ENCODE results near the gene GOLIM4.

The GOLIM4 gene

GRCh38 chr3:168117853-168118313 is 22.2 kb upstream of the GOLIM4 start:
- DNase-seq: peak in 1 of 2 experiments; percentile 10
- TF ChIP-seq GATA1 (IDR thresholded peaks at IDR 0.05; ENCODE audit: low read depth, low read length) (no peak), POLR2A (IDR thresholded peaks at IDR 0.05; ENCODE audit: low read length) (no peak)

DNA sequence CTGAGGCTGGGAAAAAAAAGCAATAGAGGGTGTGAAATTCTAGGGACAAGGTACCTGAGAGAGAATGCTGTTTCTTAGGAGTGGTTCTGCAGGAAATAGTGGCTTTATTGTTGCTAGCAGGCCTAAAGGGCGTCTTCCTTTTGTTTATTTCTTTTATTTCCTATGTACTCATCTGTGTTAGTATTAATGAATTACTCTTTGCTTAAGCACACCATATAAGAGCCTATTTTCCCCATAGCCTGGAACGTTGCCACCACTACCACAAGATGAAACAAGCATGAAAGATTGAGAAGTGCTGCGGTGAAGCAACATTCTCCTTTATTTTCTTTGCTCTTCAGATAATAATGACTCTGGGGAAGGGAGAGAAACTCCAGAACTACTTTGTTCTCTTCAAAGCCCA is 21.3 kb upstream of the GOLIM4 start:
- TF ChIP-seq POLR2A (IDR thresholded peaks at IDR 0.05; ENCODE audit: low read length) (no peak), GATA1 (IDR thresholded peaks at IDR 0.05; ENCODE audit: low read depth, low read length) (no peak)
- peak; percentile 16 to 38 for DNase-seq

GRCh38 chr3:168116279-168116678 is 20.6 kb upstream of the GOLIM4 start:
- peak; percentile 81 for TF ChIP-seq POLR2A (IDR thresholded peaks at IDR 0.05; ENCODE audit: low read length)
- TF ChIP-seq GATA1 (IDR thresholded peaks at IDR 0.05; ENCODE audit: low read depth, low read length): no peak
- DNase-seq: peak; percentile 89 to 97

DNA sequence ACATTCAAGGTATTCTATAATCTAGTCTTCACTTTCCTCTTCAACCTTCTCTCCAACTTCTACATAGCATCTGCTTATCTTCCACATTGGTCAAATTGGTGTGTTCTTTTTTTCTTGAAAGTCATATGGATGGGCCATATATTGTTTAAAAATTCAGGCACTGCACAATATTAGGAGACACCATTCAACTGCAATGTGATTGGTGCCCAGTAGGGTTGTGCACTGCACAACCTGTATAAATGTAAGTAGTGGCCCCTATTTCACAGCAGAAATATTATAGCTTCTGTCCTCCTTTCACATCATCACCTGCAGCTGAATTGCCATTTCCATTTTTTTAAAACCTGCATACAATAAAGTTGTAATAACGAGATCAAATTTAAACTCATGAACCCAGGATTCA is 18.1 kb upstream of the GOLIM4 start:
- DNase-seq: no peak
- TF ChIP-seq POLR2A (IDR thresholded peaks at IDR 0.05; ENCODE audit: low read length) (no peak), GATA1 (IDR thresholded peaks at IDR 0.05; ENCODE audit: low read depth, low read length) (no peak)

- TF ChIP-seq POLR2A (IDR thresholded peaks at IDR 0.05; ENCODE audit: low read length) (no peak), GATA1 (IDR thresholded peaks at IDR 0.05; ENCODE audit: low read depth, low read length) (no peak)
Measured at GRCh38 chr3:168112894-168113293, 17.2 kb upstream of the GOLIM4 start.

DNA sequence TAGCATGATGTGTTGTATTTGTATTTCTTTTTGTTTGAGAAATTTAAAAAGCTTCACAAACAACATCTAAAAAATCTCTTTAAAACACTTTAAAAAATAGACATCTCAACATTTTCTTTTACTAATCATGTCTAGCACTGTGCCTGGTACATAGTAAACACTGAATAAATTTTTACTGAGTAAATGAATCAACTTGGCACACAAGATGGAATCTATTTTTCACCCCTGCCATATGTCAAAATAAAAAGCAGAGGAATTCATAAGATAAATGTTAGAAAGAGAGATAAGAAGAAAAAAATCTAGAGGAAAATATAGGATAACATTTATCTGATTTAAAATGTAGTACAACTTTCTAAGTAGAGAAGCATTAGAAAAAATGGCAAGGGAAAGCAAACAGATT is 8.6 kb upstream of the GOLIM4 start:
- TF ChIP-seq POLR2A (IDR thresholded peaks at IDR 0.05; ENCODE audit: low read length) (no peak), GATA1 (IDR thresholded peaks at IDR 0.05; ENCODE audit: low read depth, low read length) (no peak)
- DNase-seq: no peak

More at GRCh38 chr3:168112894-168113293, 17.2 kb upstream of the GOLIM4 start:
- DNase-seq: no peak

- TF ChIP-seq GATA1 (IDR thresholded peaks at IDR 0.05; ENCODE audit: low read depth, low read length): no peak
- no peak for TF ChIP-seq POLR2A (IDR thresholded peaks at IDR 0.05; ENCODE audit: low read length)
- DNase-seq: no peak
Measured at GRCh38 chr3:168102735-168103410, 7.1 kb upstream of the GOLIM4 start.

DNA sequence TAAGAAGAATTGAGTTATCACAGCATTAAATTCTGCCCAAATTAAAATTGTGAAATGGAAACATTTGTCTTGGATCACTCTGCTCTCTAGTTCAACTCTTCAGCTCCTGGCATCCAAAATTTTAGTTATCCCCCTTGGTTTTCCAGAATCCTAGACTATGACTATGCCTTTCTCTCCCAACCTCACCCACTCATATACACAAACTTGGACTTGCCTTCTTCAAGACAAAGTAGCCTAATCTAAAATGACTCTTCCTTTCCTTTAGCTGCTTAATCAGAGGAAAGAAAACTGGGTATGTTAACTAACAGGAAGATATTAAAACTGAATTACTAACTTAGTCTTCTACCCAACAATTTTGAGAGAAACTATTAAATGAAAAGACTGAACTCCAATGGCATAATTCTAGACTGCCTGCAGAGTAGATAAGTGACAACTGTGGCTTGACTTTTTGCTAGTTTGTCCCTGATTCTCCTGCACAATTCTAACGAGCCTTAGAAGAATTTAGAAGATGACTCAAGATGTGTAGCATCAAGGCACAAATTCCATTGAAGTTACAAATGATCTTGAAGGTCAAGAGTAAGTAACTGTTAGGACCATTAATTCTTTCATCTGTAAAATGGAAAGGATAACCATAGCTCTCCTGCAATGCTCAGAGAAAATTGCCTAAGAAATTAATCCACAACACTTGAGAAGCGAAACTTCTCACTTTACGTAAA is 5.2 kb upstream of the GOLIM4 start:
- TF ChIP-seq GATA1 (IDR thresholded peaks at IDR 0.05; ENCODE audit: low read depth, low read length) (no peak), POLR2A (IDR thresholded peaks at IDR 0.05; ENCODE audit: low read length) (no peak)
- DNase-seq: no peak

- no peak for TF ChIP-seq GATA1 (IDR thresholded peaks at IDR 0.05; ENCODE audit: low read depth, low read length)
- no peak for DNase-seq
Measured at GRCh38 chr3:168097381-168097780, 1.7 kb upstream of the GOLIM4 start.

DNA sequence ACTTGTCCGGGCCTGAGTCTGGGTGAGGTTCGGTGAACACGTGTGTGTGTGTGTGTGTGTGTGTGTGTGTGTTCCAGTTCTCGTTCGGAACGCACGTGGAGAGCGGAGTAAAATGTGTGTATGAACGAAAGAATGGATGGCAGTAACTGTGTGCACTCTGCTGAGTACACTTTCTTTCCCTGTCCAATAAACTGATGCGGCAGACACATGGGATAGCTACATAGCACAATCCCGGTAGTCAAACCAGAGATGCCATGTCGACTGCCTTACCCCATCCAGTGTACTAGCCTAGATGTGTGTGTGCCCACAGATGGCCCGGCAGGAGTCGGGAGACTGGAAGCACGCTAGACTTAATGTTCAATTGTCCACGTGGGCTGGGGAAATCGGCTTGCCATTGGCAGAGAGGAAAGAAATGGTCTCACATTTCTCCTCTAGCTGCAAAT is 507 bp upstream of the GOLIM4 start:
- peak in 1 of 2 experiments; percentile 87 for DNase-seq
- TF ChIP-seq POLR2A (IDR thresholded peaks at IDR 0.05; ENCODE audit: low read length): peak; percentile 41
- TF ChIP-seq GATA1 (IDR thresholded peaks at IDR 0.05; ENCODE audit: low read depth, low read length): no peak

DNA sequence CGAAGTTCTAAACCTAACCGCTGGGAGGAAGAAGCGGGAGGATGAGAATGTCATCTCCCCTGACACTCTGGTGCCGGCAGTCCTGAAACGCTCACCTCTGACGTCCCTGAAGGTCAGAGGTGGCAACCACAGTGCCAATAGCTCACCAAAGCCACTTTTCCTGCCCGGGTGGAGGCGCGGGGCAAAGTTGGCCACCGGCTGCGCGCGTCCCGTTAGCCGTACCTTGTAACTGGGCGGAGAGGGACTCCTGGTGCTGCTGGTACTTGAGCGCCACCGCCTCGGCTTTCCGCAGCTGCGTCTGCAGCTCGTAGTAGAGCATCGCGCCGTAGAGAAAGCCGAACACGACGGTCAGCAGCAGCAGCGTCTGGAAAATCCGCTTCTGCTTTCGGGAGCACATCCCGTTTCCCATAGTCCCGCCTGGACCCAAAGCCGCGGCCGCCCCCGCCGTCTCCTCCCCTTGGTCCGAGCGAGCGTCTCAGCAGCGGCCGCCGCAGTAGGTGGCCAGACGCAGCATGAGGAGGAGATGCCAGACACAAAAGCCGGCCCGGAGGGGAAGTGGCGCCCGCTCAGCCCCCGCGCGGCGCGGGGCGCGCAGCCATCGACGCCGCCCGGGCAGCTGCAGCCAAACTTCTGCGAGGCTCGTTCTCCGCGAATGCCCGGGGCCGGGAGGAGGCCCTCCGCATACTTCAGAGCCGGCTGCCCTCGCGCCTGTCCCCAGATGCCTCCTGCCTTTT is 680 bp downstream of the GOLIM4 start:
- peak; percentile 87 to 88 for DNase-seq
- peak; percentile 68 for TF ChIP-seq POLR2A (IDR thresholded peaks at IDR 0.05; ENCODE audit: low read length)
- no peak for TF ChIP-seq GATA1 (IDR thresholded peaks at IDR 0.05; ENCODE audit: low read depth, low read length)

DNA sequence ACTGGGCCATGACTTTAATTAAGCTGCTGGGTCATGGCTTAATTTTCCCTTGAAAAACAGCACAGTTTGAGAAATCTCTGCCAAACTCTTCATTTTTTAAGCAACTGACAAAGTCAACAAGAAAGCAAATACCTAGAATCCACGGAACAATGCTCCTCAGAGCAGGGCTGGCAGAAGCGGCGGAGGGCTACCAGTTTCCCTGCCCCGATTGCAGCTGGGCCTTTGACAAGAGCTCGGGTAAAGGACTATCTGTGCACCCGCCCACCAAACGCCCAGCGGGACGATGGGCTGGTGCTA is 1.2 kb downstream of the GOLIM4 start:
- DNase-seq: no peak
- TF ChIP-seq GATA1 (IDR thresholded peaks at IDR 0.05; ENCODE audit: low read depth, low read length): no peak
- TF ChIP-seq POLR2A (IDR thresholded peaks at IDR 0.05; ENCODE audit: low read length): no peak

GRCh38 chr3:168093790-168094189 is 1.9 kb downstream of the GOLIM4 start:
- TF ChIP-seq GATA1 (IDR thresholded peaks at IDR 0.05; ENCODE audit: low read depth, low read length): no peak

DNA sequence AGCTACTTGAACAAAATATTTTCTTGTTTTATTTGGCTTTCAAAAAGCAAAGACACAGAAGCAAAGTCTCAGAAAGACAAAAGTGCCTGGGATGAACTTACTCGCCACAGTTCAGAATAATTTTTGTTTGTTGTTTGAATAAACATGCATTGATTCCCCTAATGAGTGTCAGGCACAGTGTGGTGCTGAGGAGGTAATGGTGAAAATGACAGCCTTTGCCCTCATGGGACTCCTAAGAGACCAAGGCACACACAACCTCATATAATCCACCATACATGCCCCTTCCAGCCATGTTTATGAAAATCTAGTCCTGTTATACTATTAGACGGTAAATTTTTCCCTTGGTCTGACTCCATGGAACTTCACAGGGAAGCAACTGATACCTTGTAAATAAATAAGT is 2.5 kb downstream of the GOLIM4 start:
- peak in 1 of 2 experiments; percentile 24 for DNase-seq
- TF ChIP-seq POLR2A (IDR thresholded peaks at IDR 0.05; ENCODE audit: low read length) (no peak), GATA1 (IDR thresholded peaks at IDR 0.05; ENCODE audit: low read depth, low read length) (no peak)

More at GRCh38 chr3:168093790-168094189, 1.9 kb downstream of the GOLIM4 start:
- peak in 1 of 2 experiments; percentile 26 for DNase-seq

Data from erythroblast (primary cell).